ENCODE measurements around the gene LILRA6. TPM values are rescaled to one million over a fixed set of nuclear protein-coding genes. Genes with fewer than 3 reads are reported as not detected.
"Not testable (repeated sequence)": the region's sequence is repeated elsewhere in the genome, so short reads cannot be mapped to it uniquely, and the experiment has no call there.

Gene LILRA6
- total RNA-seq (ENCODE audit: low replicate concordance), result not detected in 2 replicates
- long read RNA-seq, result 0 reads

DNA sequence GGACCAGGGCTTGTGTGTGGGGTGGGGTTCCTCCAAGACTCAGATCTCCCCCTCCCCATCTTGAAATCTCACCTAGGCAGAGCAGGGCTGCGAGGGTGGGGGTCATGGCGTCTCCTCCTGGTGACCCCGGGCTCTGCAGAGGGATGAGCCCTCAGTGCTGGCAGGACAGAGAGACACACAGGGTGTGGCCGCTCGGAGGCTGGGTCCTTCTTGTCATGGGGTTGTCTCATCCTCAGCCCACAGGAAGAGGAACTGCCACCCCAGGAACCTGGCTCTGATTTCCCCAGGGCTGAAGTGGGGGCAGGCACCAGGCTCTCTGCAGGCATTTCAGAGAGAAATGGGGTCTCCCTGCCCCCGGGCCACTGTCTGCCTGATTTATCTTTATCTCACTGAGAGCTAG is at the start of gene LILRA6:
TSS of gene LILRA6 (minus strand) at position 145 of the 400 bp plus-strand sequence.
- not testable (repeated sequence) for DNase-seq (ENCODE audit: extremely low spot score, unreplicated experiment); H3K4me3 Mint-ChIP-seq; H3K36me3 Mint-ChIP-seq; H3K4me1 Mint-ChIP-seq (ENCODE audit: unreplicated experiment); H3K27ac Mint-ChIP-seq; H3K9me3 Mint-ChIP-seq
- H3K27me3 Mint-ChIP-seq, result peaks cover 12% of the 10 kb centered on the region

DNA sequence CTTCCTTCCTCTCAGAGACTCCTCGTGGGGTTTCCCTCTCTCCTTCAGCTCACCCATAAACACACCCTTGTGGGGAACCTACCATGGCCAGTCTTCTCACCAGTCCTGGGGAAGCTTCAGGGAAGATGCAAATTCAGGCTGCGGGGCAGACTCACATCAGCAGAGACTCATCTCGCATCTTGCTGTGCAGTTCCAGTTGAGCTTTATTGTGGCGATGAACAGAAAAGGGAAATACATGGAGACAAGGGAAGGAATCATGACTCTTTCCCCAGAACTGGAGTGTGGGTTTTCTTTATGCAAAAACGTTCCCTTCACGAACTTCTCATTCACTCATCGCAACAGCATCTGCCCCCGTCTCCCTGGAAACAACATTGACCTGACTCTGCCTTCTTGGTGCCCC is 46.6 kb upstream of the LILRA6 start:
- not testable (repeated sequence) for H3K9me3 Mint-ChIP-seq; H3K4me3 Mint-ChIP-seq; H3K36me3 Mint-ChIP-seq; DNase-seq (ENCODE audit: extremely low spot score, unreplicated experiment); H3K4me1 Mint-ChIP-seq (ENCODE audit: unreplicated experiment); H3K27ac Mint-ChIP-seq
- peaks cover 57% of the 10 kb centered on the region for H3K27me3 Mint-ChIP-seq

DNA sequence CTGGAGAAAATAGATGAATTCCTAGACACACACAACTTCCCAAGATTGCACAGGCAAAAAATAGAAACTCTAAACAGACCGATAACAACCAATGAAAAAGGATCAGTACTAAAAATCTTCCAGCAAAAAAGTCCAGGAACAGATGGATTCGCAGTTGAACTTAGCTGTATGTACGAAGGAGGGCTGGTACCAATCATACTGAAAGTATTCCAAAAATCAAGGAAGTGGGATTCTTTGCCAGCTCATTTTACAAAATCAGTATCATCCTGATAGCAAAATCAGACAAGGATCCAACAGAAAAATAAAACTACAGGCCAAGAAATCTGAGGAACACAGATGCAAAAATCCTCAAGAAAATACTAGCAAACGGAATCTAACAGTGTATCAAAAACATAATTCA is 44.9 kb upstream of the LILRA6 start:
- H3K27me3 Mint-ChIP-seq, result peaks cover 53% of the 10 kb centered on the region

DNA sequence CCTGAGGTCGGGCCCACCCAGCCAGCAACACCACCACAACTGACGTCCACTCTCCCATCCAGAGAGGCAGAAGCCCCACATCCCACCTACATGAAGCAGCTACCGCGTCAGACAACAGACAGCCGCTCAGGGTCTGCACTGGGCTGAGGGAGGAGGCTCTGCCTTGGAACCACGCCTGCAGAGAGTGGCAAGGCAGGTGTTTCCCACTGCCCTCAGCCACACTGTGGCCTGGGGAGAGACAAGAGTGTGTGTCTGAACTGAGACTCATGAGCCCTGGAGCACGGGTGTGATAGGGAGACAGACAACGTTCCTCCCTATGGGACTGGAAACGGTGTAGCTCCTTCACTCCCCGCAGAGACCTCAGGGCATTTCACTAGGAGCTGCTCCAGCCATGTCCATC is 43.7 kb upstream of the LILRA6 start:
- not testable (repeated sequence) for H3K4me3 Mint-ChIP-seq, H3K9me3 Mint-ChIP-seq
- peaks cover 55% of the 10 kb centered on the region for H3K27me3 Mint-ChIP-seq

More for the DNA sequence above, 44.9 kb upstream of the LILRA6 start:
- H3K4me1 Mint-ChIP-seq (ENCODE audit: unreplicated experiment), result no peaks in the 10 kb centered on the region
- H3K9me3 Mint-ChIP-seq, result no peaks in the 10 kb centered on the region
- H3K36me3 Mint-ChIP-seq, result no peaks in the 10 kb centered on the region
- H3K27ac Mint-ChIP-seq, result no peak overlapping the region
- TF ChIP-seq, protein P1, sequence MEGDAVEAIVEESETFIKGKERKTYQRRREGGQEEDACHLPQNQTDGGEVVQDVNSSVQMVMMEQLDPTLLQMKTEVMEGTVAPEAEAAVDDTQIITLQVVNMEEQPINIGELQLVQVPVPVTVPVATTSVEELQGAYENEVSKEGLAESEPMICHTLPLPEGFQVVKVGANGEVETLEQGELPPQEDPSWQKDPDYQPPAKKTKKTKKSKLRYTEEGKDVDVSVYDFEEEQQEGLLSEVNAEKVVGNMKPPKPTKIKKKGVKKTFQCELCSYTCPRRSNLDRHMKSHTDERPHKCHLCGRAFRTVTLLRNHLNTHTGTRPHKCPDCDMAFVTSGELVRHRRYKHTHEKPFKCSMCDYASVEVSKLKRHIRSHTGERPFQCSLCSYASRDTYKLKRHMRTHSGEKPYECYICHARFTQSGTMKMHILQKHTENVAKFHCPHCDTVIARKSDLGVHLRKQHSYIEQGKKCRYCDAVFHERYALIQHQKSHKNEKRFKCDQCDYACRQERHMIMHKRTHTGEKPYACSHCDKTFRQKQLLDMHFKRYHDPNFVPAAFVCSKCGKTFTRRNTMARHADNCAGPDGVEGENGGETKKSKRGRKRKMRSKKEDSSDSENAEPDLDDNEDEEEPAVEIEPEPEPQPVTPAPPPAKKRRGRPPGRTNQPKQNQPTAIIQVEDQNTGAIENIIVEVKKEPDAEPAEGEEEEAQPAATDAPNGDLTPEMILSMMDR (conservative IDR thresholded peaks at IDR 0.05), result no peak
- DNase-seq (ENCODE audit: extremely low spot score, unreplicated experiment), result no peak
- no peak overlapping the region for H3K4me3 Mint-ChIP-seq

DNA sequence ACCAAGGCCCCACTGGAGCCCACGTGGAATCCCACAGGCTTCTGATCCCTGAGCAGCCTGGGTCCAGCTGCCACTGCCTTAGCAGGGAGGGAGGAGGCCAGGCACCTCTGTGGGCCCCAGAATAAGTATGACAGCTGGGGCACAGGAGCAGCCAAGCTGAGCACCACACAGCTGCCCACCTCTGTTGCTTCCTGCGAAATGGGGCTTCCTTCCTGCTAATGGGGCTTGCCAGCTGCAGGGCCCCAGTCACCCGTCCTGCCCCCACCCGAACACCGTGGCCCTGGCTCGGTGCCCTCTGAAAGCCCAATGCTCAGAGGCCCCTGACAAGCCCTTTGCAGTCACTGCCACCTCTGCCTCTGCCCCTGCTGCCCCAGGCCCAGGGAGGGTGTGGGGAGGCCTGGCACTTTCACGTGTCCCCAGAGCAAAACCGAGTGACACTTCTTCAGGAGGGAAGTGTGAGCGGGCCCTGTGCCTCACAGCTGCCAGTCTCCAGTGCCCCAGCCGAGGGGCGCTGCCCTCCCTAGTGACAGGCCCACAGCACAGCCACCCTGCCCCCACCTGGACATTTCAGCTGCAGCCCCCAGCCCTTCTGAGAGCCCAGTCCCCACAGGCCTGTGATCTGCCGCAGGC is 43.0 kb upstream of the LILRA6 start:
- not testable (repeated sequence) for H3K4me3 Mint-ChIP-seq; H3K4me1 Mint-ChIP-seq (ENCODE audit: unreplicated experiment); H3K27ac Mint-ChIP-seq; H3K36me3 Mint-ChIP-seq; H3K9me3 Mint-ChIP-seq
- peak; percentile 47 for DNase-seq (ENCODE audit: extremely low spot score, unreplicated experiment)
- H3K27me3 Mint-ChIP-seq, result peaks cover 56% of the 10 kb centered on the region

More for the DNA sequence above, 43.7 kb upstream of the LILRA6 start:
- H3K4me1 Mint-ChIP-seq (ENCODE audit: unreplicated experiment); H3K27ac Mint-ChIP-seq; H3K36me3 Mint-ChIP-seq: not testable (repeated sequence)
- peak; percentile 22 for DNase-seq (ENCODE audit: extremely low spot score, unreplicated experiment)

DNA sequence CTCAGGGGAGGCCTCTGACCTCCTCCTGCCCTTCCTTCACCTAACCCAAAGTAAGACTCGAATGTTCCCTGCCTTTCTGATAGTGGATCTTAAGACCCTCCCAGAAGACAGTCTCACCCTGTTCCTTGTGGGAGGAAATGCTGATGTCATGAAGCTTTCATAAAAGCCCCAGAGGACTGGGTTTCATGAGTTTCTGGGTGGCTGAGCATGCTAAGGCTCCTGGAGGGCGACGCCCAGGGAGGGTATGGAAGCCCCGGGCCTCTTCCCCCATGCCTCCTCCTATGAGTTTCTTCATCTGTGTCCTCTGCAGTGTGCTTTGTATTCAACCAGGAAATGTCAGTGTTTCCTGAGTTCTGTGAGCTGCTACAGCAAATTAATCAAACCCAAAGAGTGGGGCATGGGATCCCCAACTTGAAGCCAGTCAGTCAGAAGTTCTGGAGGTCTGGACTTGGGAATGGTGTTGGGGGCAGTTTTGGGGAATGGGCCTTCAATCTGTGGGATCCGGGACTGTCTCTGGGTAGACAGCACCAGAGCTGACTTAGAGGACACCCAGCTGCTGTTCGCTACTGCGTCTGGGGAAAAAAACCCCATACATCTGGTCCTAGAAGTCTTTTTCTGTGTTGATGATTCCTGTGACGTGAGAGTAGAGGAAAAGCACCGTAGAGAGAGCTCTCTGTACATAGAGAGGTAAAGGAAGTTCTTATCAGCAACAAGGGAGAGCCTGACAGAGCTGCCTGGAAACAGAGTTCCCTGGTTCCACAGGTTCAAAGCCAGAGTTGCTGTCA is 40.3 kb upstream of the LILRA6 start:
- Mint-ChIP-seq H3K36me3 (no peaks in the 10 kb centered on the region), H3K4me3 (no peak overlapping the region), H3K27ac (no peak overlapping the region), H3K4me1 (ENCODE audit: unreplicated experiment) (no peaks in the 10 kb centered on the region), H3K9me3 (no peaks in the 10 kb centered on the region), H3K27me3 (peaks cover 54% of the 10 kb centered on the region)
- TF ChIP-seq, protein P1 (conservative IDR thresholded peaks at IDR 0.05), result no peak
- no peak for DNase-seq (ENCODE audit: extremely low spot score, unreplicated experiment)

DNA sequence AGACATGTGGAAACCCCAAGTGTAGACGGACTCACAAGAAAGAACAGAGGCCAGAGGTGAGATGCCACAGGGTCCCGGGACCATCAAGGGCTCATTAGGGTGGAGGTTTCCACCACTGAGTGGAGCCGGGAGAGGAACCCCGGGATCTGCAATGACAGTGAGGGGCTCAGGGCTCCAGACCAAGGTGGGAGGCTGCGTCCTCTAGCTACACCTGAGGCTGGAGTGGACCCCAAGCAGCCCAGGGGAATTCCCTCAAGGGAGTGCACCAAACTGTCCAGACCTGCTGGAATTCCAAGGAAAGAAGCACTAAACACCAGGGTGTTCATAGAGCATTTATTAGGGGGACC is 39.1 kb upstream of the LILRA6 start:
- not testable (repeated sequence) for H3K4me1 Mint-ChIP-seq (ENCODE audit: unreplicated experiment); DNase-seq (ENCODE audit: extremely low spot score, unreplicated experiment); H3K36me3 Mint-ChIP-seq; H3K4me3 Mint-ChIP-seq; H3K27ac Mint-ChIP-seq; H3K9me3 Mint-ChIP-seq
- H3K27me3 Mint-ChIP-seq, result peaks cover 42% of the 10 kb centered on the region

DNA sequence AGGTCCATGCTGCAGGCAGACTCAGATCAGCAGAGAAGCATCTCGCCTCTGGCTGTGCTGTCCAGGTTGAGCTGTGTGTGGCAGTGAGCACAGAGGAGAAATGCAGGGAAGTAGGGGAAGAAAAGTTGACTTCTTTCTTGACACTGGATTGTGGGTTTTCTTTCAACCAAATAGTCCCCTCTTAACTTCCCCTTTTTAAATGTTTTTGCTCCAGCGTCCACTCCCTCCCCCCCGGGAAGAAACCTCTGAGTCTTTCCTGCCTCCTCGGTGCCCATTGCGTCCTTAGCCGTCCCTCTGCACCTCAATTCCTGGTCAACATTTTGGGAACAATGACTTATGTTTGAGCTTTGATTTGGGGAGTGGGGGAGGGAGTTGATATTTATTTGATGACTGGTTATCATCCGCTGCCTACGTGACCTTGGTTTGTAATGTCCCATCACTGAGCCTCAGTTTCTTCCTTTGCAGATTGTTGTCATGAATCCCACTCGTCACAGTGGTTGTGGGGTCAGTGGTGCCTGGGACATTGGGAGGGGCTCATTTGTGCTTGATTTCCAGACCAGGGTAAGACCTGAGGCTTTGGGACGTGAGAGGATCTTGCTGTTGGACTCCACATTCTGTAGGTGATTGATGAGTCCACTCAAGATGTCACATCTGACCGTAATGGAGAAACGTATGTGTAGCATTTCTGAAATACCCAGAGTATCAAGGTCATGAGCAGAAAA is 38.6 kb upstream of the LILRA6 start, which contains the start of gene LILRB2:
TSS of gene LILRB2 (minus strand) at position 104 of the 722 bp plus-strand sequence. CDS start 614 bp downstream, outside the sequence.
- no peak within 1 kb of the TSS for H3K27ac Mint-ChIP-seq

DNA sequence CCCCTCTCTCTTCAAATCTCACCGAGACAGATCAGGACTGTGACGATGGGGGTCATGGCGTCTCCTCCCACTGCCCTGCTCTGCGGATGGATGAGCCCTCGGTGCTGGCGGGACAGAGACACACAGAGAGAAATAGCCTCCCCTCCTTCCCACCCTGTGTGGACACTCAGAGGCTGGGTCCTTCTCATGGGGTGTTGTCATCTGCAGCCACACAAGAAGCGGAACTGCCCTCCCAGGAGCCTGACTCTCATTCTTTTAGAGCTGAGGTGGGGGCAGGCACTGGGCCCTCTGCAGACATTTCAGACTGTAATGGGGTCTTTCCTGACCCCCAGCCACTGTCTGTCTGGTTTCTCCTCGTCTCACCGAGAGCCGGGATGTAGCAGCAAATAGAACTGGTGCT is 37.9 kb upstream of the LILRA6 start:
- not testable (repeated sequence) for H3K36me3 Mint-ChIP-seq; DNase-seq (ENCODE audit: extremely low spot score, unreplicated experiment); H3K27ac Mint-ChIP-seq; H3K4me3 Mint-ChIP-seq; H3K9me3 Mint-ChIP-seq; H3K4me1 Mint-ChIP-seq (ENCODE audit: unreplicated experiment)
- H3K27me3 Mint-ChIP-seq, result peaks cover 48% of the 10 kb centered on the region

More for the DNA sequence above, 38.6 kb upstream of the LILRA6 start, which contains the start of gene LILRB2:
- H3K36me3 Mint-ChIP-seq, result no peaks in the 10 kb centered on the region
- peak; percentile 45 for DNase-seq (ENCODE audit: extremely low spot score, unreplicated experiment)
- H3K27me3 Mint-ChIP-seq, result peaks cover 46% of the 10 kb centered on the region
- no peaks in the 10 kb centered on the region for H3K9me3 Mint-ChIP-seq
- no peak within 1 kb of the TSS for H3K4me3 Mint-ChIP-seq
- TF ChIP-seq, protein P1 (conservative IDR thresholded peaks at IDR 0.05), result no peak
- no peaks in the 10 kb centered on the region for H3K4me1 Mint-ChIP-seq (ENCODE audit: unreplicated experiment)

DNA sequence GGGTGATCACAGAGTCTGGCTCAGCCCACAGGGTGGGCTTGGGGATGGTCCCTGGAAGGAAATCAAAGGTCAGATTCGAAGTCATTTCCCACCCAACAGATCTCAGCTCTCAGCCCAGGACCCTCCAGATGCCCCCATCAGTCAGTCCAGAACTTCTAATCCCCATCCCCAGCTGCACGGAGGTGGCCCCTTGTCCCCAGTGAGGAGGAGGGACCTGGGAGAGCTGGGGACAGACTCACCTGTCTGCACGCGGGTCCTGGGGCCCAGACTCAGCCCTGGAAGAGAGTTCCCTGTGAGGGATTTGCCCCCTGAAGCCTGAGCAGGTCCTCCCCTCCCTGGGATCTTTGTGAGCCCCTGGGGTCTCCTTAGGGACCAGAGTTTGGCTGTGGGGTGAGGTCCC is 37.4 kb upstream of the LILRA6 start:
- not testable (repeated sequence) for H3K4me1 Mint-ChIP-seq (ENCODE audit: unreplicated experiment); H3K27ac Mint-ChIP-seq; H3K36me3 Mint-ChIP-seq; DNase-seq (ENCODE audit: extremely low spot score, unreplicated experiment); H3K4me3 Mint-ChIP-seq; H3K9me3 Mint-ChIP-seq
- H3K27me3 Mint-ChIP-seq, result peaks cover 50% of the 10 kb centered on the region
